Fibroblast of the conjunctiva (primary cell): ENCODE results near the gene KLHL18.
"Not testable (repeated sequence)": the region's sequence is repeated elsewhere in the genome, so short reads cannot be mapped to it uniquely, and the experiment has no call there.

Experiments used
- DNase-seq: peaks from one replicate; pipeline ENCODE4 v3.0.0-alpha.2; 2010; ENCODE audit warnings: low read depth

KLHL18 gene

GRCh38 chr3:47282424-47283192 lies at the start of gene KLHL18, which contains the start of gene KIF9:
Gene KLHL18, plus strand, starts transcription at chr3:47282944. Its CDS starts 22 bp downstream, at chr3:47282966.
Gene KIF9, minus strand, starts transcription at chr3:47282799. Its CDS starts 5,425 bp downstream, at chr3:47277374.
- peak; percentile 89 for DNase-seq

GRCh38 chr3:47238017-47238416 lies 44.7 kb upstream of the KLHL18 start:
- no peak for DNase-seq

- no peak for DNase-seq
Observed at GRCh38 chr3:47239929-47240328, 42.8 kb upstream of the KLHL18 start.

- DNase-seq, result no peak
Observed at GRCh38 chr3:47243419-47244147, 39.2 kb upstream of the KLHL18 start.

- no peak for DNase-seq
Observed at GRCh38 chr3:47244531-47245100, 38.1 kb upstream of the KLHL18 start.

- DNase-seq, result no peak
Observed at GRCh38 chr3:47245271-47245670, 37.5 kb upstream of the KLHL18 start.

- no peak for DNase-seq
Observed at GRCh38 chr3:47247131-47248064, 35.3 kb upstream of the KLHL18 start.

GRCh38 chr3:47250309-47251060 lies 32.3 kb upstream of the KLHL18 start:
- DNase-seq, result no peak

- DNase-seq, result not testable (repeated sequence)
Observed at GRCh38 chr3:47251085-47251484, 31.7 kb upstream of the KLHL18 start.

- DNase-seq, result no peak
Observed at GRCh38 chr3:47251689-47252088, 31.1 kb upstream of the KLHL18 start.

GRCh38 chr3:47256331-47256730 lies 26.4 kb upstream of the KLHL18 start:
- DNase-seq, result not testable (repeated sequence)

GRCh38 chr3:47259114-47259513 lies 23.6 kb upstream of the KLHL18 start:
- DNase-seq, result no peak

GRCh38 chr3:47260605-47261004 lies 22.1 kb upstream of the KLHL18 start:
- DNase-seq, result no peak

- DNase-seq, result no peak
Observed at GRCh38 chr3:47261301-47261700, 21.4 kb upstream of the KLHL18 start.

- no peak for DNase-seq
Observed at GRCh38 chr3:47265008-47265407, 17.7 kb upstream of the KLHL18 start.

GRCh38 chr3:47265725-47266428 lies 16.9 kb upstream of the KLHL18 start:
- no peak for DNase-seq

GRCh38 chr3:47266709-47267489 lies 15.8 kb upstream of the KLHL18 start:
- DNase-seq, result peak; percentile 86

GRCh38 chr3:47267490-47267824 lies 15.3 kb upstream of the KLHL18 start:
- DNase-seq, result no peak

GRCh38 chr3:47270526-47270925 lies 12.2 kb upstream of the KLHL18 start:
- no peak for DNase-seq

- no peak for DNase-seq
Observed at GRCh38 chr3:47273564-47273963, 9.2 kb upstream of the KLHL18 start.
